EH (cell line): ENCODE data around the gene PRKAG2.
"Not testable (repeated sequence)": the region's sequence is repeated elsewhere in the genome, so short reads cannot be mapped to it uniquely, and the experiment has no call there.

Experiments
- DNase-seq: peaks from one replicate; pipeline ENCODE4 v3.0.0-alpha.2; 2015; ENCODE audit warnings: low read depth

PRKAG2 gene

GRCh38 chr7:151884312-151885201 lies 7.6 kb upstream of the PRKAG2 start:
- DNase-seq, result no peak

GRCh38 chr7:151883857-151884256 lies 6.9 kb upstream of the PRKAG2 start:
- no peak for DNase-seq

- no peak for DNase-seq
Observed at GRCh38 chr7:151882734-151883133, 5.8 kb upstream of the PRKAG2 start.

- DNase-seq, result no peak
Observed at GRCh38 chr7:151880688-151881087, 3.8 kb upstream of the PRKAG2 start.

- no peak for DNase-seq
Observed at GRCh38 chr7:151877911-151878835, 1.3 kb upstream of the PRKAG2 start.

- DNase-seq, result peak; percentile 15
Observed at GRCh38 chr7:151875942-151876898, 695 bp downstream of the PRKAG2 start.

GRCh38 chr7:151874479-151874878 lies 2.4 kb downstream of the PRKAG2 start:
- DNase-seq, result not testable (repeated sequence)

- no peak for DNase-seq
Observed at GRCh38 chr7:151873402-151873965, 3.4 kb downstream of the PRKAG2 start.

- no peak for DNase-seq
Observed at GRCh38 chr7:151872531-151873401, 4.1 kb downstream of the PRKAG2 start.

GRCh38 chr7:151871904-151872303 lies 5.0 kb downstream of the PRKAG2 start:
- DNase-seq, result no peak

- DNase-seq, result no peak
Observed at GRCh38 chr7:151871189-151871735, 5.7 kb downstream of the PRKAG2 start.

GRCh38 chr7:151869968-151870918 lies 6.7 kb downstream of the PRKAG2 start:
- DNase-seq, result no peak

GRCh38 chr7:151869455-151869854 lies 7.5 kb downstream of the PRKAG2 start:
- no peak for DNase-seq

- no peak for DNase-seq
Observed at GRCh38 chr7:151869109-151869428, 7.8 kb downstream of the PRKAG2 start.

GRCh38 chr7:151868396-151869108 lies 8.4 kb downstream of the PRKAG2 start:
- DNase-seq, result no peak

- no peak for DNase-seq
Observed at GRCh38 chr7:151867912-151868311, 9.0 kb downstream of the PRKAG2 start.

GRCh38 chr7:151866761-151867655 lies 9.9 kb downstream of the PRKAG2 start:
- no peak for DNase-seq
